SU-DHL-6 (cell line): ENCODE measurements around the gene SLC38A1.
A peak's percentile ranks its signal among the peaks of the same experiment; 100 is the strongest.

Source experiments
- H2AFZ ChIP-seq: fragments of 200-600 bp; sonication (generic); 2 replicates; pipeline ENCODE4 v1.6.1; 2014; ENCODE audit warnings: low read depth, mild to moderate bottlenecking, moderate library complexity, mixed read lengths, antibody characterized with exemption, low read length; ENCODE audit not compliant: severe bottlenecking
- H3F3A ChIP-seq: fragments of 200-600 bp; shearing (Covaris generic); 2 replicates; pipeline ENCODE4 v1.6.0; 2016; ENCODE audit warnings: antibody characterized with exemption, mild to moderate bottlenecking; ENCODE audit not compliant: insufficient read depth
- H3K27ac ChIP-seq: fragments of 200-600 bp; sonication (generic); 2 replicates; pipeline ENCODE4 v1.5.1; 2016; ENCODE audit warnings: low read depth, mild to moderate bottlenecking, low read length, moderate library complexity, mixed read lengths
- H3K27me3 ChIP-seq: fragments of 200-600 bp; sonication (generic), shearing (Covaris generic); 2 replicates; pipeline ENCODE4 v1.6.0; 2014; ENCODE audit warnings: mild to moderate bottlenecking, low read length
- H3K36me3 ChIP-seq: fragments of 200-600 bp; sonication (generic); 2 replicates; pipeline ENCODE4 v1.6.1; 2014; ENCODE audit warnings: mild to moderate bottlenecking, low read length, mixed read lengths
- H3K4me2 ChIP-seq: fragments of 300-600, 200-600 bp; shearing (Covaris generic), sonication (generic); 2 replicates; pipeline ENCODE4 v1.6.0; 2014; ENCODE audit warnings: low read length, low read depth, mild to moderate bottlenecking; ENCODE audit not compliant: poor library complexity, severe bottlenecking
- H3K4me3 ChIP-seq: fragments of 200-600 bp; sonication (generic); 2 replicates; pipeline ENCODE4 v1.5.1; 2014; ENCODE audit warnings: antibody characterized with exemption, low read length, mild to moderate bottlenecking, mixed read lengths; ENCODE audit not compliant: insufficient read depth, poor library complexity, severe bottlenecking
- H3K79me2 ChIP-seq: fragments of 200-600 bp; sonication (generic); 2 replicates; pipeline ENCODE4 v1.6.1; 2014; ENCODE audit warnings: mild to moderate bottlenecking, low read length, moderate library complexity; ENCODE audit not compliant: insufficient read depth
- H3K9ac ChIP-seq: fragments of 200-600 bp; sonication (generic); 2 replicates; pipeline ENCODE4 v1.7.0; 2014; ENCODE audit warnings: mild to moderate bottlenecking, low read length
- H3K9me2 ChIP-seq: fragments of 200-600 bp; sonication (generic); replicated peaks from 2 replicates; pipeline ENCODE4 v1.6.1; 2014; ENCODE audit warnings: low read length; ENCODE audit not compliant: insufficient read depth
- H3K9me3 ChIP-seq: fragments of 200-600 bp; sonication (generic); 2 replicates; pipeline ENCODE4 v1.6.1; 2014; ENCODE audit warnings: low read length, mixed read lengths; ENCODE audit not compliant: insufficient read depth
- H4K20me1 ChIP-seq: fragments of 200-600 bp; sonication (generic); 2 replicates; pipeline ENCODE4 v1.6.1; 2014; ENCODE audit warnings: low read depth, mild to moderate bottlenecking, antibody characterized with exemption, low read length, moderate library complexity, mixed read lengths
- EZH2phosphoT487 ChIP-seq: fragments of 200-600 bp; sonication (generic), shearing (Covaris generic); conservative IDR thresholded peaks from 2 replicates; pipeline ENCODE4 v1.6.1; 2018; ENCODE audit warnings: mild to moderate bottlenecking, antibody characterized with exemption, low read length, moderate library complexity, mixed read lengths
- TF ChIP-seq, protein P1 (sequence below): fragments of 200-600 bp; sonication (generic); IDR thresholded peaks from one replicate; pipeline ENCODE4 v1.5.1; 2017; ENCODE audit warnings: antibody characterized with exemption, mild to moderate bottlenecking, low read length, moderate library complexity; ENCODE audit not compliant: insufficient read depth, poor library complexity, severe bottlenecking

The SLC38A1 gene

DNA sequence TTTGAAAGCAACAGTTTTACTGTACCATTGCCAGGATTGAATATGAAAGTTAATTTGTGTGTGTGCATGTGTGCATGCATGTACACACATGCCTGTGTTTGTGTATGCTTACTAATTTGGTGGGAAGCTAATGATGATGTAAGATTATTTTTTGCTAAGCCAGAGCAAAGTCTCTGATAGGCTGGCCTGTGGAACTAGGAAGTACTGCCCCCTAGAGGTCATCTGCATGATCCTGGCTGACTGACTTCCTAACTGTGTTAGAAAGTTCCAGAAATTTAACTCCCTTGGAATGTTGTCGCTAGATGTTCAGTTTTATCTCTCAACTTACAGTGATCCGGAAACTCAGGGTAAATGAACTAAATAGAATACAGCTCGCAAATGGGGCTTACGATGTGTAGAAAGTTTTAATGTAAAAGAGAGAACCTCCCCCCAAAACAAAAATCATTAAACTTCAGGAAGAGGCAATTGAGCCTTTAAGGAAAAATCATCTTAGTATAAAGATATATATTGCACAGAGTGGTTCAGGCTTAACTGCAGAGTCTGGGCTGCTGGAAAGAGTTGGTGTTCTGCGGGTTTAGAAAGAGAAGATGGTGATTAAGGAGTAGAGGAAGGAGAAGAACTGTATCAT lies 34.3 kb upstream of the SLC38A1 start:
- H4K20me1 ChIP-seq: no peaks in the 10 kb centered on the region
- H3K27me3 ChIP-seq: no peaks in the 10 kb centered on the region
- no peak for TF ChIP-seq EZH2phosphoT487
- TF ChIP-seq, protein P1, sequence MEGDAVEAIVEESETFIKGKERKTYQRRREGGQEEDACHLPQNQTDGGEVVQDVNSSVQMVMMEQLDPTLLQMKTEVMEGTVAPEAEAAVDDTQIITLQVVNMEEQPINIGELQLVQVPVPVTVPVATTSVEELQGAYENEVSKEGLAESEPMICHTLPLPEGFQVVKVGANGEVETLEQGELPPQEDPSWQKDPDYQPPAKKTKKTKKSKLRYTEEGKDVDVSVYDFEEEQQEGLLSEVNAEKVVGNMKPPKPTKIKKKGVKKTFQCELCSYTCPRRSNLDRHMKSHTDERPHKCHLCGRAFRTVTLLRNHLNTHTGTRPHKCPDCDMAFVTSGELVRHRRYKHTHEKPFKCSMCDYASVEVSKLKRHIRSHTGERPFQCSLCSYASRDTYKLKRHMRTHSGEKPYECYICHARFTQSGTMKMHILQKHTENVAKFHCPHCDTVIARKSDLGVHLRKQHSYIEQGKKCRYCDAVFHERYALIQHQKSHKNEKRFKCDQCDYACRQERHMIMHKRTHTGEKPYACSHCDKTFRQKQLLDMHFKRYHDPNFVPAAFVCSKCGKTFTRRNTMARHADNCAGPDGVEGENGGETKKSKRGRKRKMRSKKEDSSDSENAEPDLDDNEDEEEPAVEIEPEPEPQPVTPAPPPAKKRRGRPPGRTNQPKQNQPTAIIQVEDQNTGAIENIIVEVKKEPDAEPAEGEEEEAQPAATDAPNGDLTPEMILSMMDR: peak; percentile 87
- H3K79me2 ChIP-seq: no peaks in the 10 kb centered on the region
- H3K27ac ChIP-seq: no peak overlapping the region
- H3K9ac ChIP-seq: no peak overlapping the region
- H2AFZ ChIP-seq: no peak overlapping the region
- H3K9me3 ChIP-seq: no peaks in the 10 kb centered on the region
- H3K4me2 ChIP-seq: no peak overlapping the region
- H3F3A ChIP-seq: no peaks in the 10 kb centered on the region
- H3K9me2 ChIP-seq: no peaks in the 10 kb centered on the region
- H3K36me3 ChIP-seq: no peaks in the 10 kb centered on the region
- no peak overlapping the region for H3K4me3 ChIP-seq

DNA sequence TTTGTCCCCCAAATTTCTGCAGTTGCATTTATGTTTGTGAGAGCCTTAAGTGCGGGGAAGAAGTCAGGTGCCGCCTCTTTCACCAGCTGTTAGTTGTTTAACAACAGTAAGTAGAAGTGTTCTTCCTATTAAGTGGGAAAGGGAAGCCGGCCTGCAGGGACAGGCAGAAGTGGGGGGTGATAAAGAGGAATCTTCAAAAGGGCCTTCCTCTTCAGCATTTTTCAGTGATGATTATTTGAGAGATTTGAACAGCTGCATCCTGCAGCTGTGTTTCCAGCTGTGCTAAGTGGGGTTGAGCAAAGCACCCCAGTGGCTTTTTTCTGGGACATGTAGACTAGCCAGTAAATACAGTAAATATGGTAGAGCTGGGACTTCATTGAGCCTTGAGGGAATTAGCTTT lies 32.1 kb upstream of the SLC38A1 start:
- Histone ChIP-seq H3K4me3 (no peak overlapping the region), H2AFZ (no peak overlapping the region), H4K20me1 (no peaks in the 10 kb centered on the region), H3K9me2 (no peaks in the 10 kb centered on the region), H3K4me2 (no peak overlapping the region), H3F3A (no peaks in the 10 kb centered on the region), H3K9ac (no peak overlapping the region), H3K9me3 (no peaks in the 10 kb centered on the region), H3K27me3 (no peaks in the 10 kb centered on the region), H3K27ac (no peak overlapping the region), H3K36me3 (no peaks in the 10 kb centered on the region), H3K79me2 (no peaks in the 10 kb centered on the region)
- TF ChIP-seq EZH2phosphoT487: no peak
- TF ChIP-seq, protein P1: no peak

DNA sequence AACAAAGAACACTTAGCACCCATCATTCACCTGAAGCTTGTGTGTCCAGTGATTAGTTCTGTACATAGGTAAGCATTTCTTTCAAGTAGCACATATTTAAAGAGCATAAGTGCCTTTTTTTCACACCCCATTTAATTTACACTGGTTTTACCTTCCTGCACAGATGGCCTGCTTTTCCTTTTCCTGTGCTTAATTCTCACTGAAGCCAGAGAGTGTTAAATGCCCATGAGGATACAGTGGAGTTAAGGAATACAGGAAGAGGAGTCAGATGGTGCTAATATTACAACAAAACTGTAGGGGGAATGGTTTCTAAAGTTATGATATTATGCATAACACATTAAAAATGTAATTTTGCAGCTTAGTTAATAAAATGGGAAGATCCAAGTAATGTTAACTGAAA lies 31.0 kb upstream of the SLC38A1 start:
- no peak overlapping the region for H3K4me2 ChIP-seq

More for the DNA sequence above, 31.0 kb upstream of the SLC38A1 start:
- H3K27me3 ChIP-seq: no peaks in the 10 kb centered on the region
- no peak overlapping the region for H3K27ac ChIP-seq
- no peak overlapping the region for H2AFZ ChIP-seq
- H3K9me3 ChIP-seq: no peaks in the 10 kb centered on the region
- no peaks in the 10 kb centered on the region for H4K20me1 ChIP-seq
- no peaks in the 10 kb centered on the region for H3K9me2 ChIP-seq
- no peak for TF ChIP-seq EZH2phosphoT487
- TF ChIP-seq, protein P1: no peak
- H3F3A ChIP-seq: no peaks in the 10 kb centered on the region
- no peak overlapping the region for H3K4me3 ChIP-seq
- no peaks in the 10 kb centered on the region for H3K79me2 ChIP-seq
- H3K36me3 ChIP-seq: no peaks in the 10 kb centered on the region
- H3K9ac ChIP-seq: no peak overlapping the region
